Mucosa of descending colon (tissue), 3 donors: ENCODE results near the gene PAXIP1. TPM values are rescaled to one million over a fixed set of nuclear protein-coding genes. Genes with fewer than 3 reads are reported as not detected.

Source experiments
- ATAC-seq: fragments of 200-7000 bp; cut with Tn5 transposase; one replicate; pipeline ENCODE4 v1.9.1; 2020; ENCODE audit warnings: mild to moderate bottlenecking, moderate library complexity
- DNase-seq, 3 donors: peaks; one replicate each; pipeline ENCODE4 v3.0.0-alpha.2; 2020
- H3K36me3 ChIP-seq: fragments of 200-600 bp; one replicate; pipeline ENCODE4 v1.8.0; 2021; ENCODE audit warnings: low read depth, mild to moderate bottlenecking
- H3K4me1 ChIP-seq: fragments of 200-600 bp; one replicate; pipeline ENCODE4 v1.8.0; 2021; ENCODE audit warnings: low read depth, mild to moderate bottlenecking
- H3K4me3 ChIP-seq: fragments of 200-600 bp; one replicate; pipeline ENCODE4 v1.8.0; 2021; ENCODE audit warnings: mild to moderate bottlenecking
- H3K9me3 ChIP-seq: fragments of 200-600 bp; one replicate; pipeline ENCODE4 v1.8.0; 2021; ENCODE audit warnings: mild to moderate bottlenecking
- CTCF ChIP-seq: fragments of 200-600 bp; IDR thresholded peaks from one replicate; pipeline ENCODE4 v1.8.0; 2022; ENCODE audit warnings: antibody characterized with exemption, mild to moderate bottlenecking
- intact Hi-C, 2 donors: fragments of 100-400 bp; cut with DNase I in 1 of 2; cut with micrococcal nuclease in 1 of 2; formaldehyde crosslinking; loops; one replicate each; pipeline versions ENCODE4 v1.11.0 to v1.11.1; 2022; cut with DNase I, micrococcal nuclease
- total RNA-seq, 3 donors: library from RNA; stranded (reverse); fragmentation: NEBNext Ultra II Directional in 2 of 3; extraction: Animal tissue kit (Norgen Biotek cat#: 25700) in 2 of 3; gene quantifications; one replicate each; pipeline versions ENCODE4 v1.2.1 to v1.2.4, GENCODE V29; 2021 to 2023
- donor health status: DM: no; HTN: no; CAD: no; lungs with moderate emphysema.
- donor health status: DM: no; HTN: no; CAD: no.
- donor health status: DM: no; HTN: yes; CAD: no.

PAXIP1 gene
- total RNA-seq, 3 donors from 2014 or later, result 11.2 to 15.9 (median 11.5) TPM

- H3K36me3 ChIP-seq, result no peaks in the 10 kb centered on the region
- intact Hi-C loops, result no loop called here
- H3K9me3 ChIP-seq, result no peaks in the 10 kb centered on the region
- no peak overlapping the region for H3K4me3 ChIP-seq
- H3K4me1 ChIP-seq, result peaks cover 10% of the 10 kb centered on the region
- DNase-seq, result peak in 2 of 3 donors; percentile 33 to 39
- no peak for ATAC-seq
- no peak for TF ChIP-seq CTCF
Measured at GRCh38 chr7:155000795-155001194, 2.1 kb downstream of the PAXIP1 start.

DNA sequence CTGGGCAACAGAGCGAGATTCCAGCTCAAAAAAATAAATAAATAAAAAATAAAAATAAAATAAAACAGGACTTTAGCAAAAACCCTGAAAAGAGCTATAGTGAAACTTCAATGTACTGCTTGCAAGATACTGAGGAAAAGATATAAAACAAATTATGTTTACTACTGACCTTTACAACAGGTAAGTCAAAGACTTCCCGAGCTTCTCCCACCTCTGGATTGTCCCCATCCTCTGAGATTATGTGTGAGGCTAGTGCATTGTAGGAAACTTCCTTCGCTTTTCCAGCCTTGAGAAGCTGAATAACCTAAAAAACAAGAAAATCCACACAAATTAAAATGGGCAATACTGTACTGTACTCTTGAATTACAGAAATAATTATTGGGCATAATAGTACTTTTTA lies 4.4 kb downstream of the PAXIP1 start:
- intact Hi-C loops, result no loop called here
- peaks cover 4% of the 10 kb centered on the region for H3K4me1 ChIP-seq
- no peak overlapping the region for H3K4me3 ChIP-seq
- no peak for ATAC-seq
- no peaks in the 10 kb centered on the region for H3K36me3 ChIP-seq
- no peak for DNase-seq
- TF ChIP-seq CTCF, result no peak
- no peaks in the 10 kb centered on the region for H3K9me3 ChIP-seq

DNA sequence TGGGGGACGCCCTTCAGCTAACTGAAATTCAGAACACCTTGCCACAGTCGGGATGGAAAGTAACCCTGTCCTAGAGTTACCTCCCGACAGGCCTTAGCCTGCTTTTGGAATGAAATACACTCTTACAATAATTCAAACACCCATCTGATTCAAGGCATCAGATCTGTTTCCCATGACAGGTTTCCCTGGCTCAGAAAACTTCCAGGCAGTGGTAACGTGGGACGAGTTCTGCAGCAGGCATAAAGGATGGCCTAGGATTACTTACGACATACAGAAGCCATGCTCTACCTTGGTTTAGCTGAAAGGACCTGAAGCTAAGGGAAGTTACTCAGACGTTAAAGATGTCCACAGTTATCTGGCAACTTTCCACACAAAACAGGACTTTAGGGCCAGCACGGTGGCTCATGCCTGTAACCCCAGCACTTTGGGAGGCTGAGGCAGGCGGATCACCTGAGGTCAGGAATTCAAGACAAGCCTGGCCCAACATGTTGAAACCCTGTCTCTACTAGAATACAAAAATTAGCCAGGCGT lies 5.0 kb downstream of the PAXIP1 start:
- H3K36me3 ChIP-seq, result no peaks in the 10 kb centered on the region
- ATAC-seq (no peak), DNase-seq (no peak)
- no peak overlapping the region for H3K4me3 ChIP-seq
- intact Hi-C loops, result no loop called here
- H3K4me1 ChIP-seq, result peaks cover 4% of the 10 kb centered on the region
- TF ChIP-seq CTCF, result no peak
- no peaks in the 10 kb centered on the region for H3K9me3 ChIP-seq

- Histone ChIP-seq H3K9me3 (no peaks in the 10 kb centered on the region), H3K4me1 (peaks cover 3% of the 10 kb centered on the region), H3K36me3 (no peaks in the 10 kb centered on the region), H3K4me3 (no peak overlapping the region)
- intact Hi-C loops, result no loop called here
- TF ChIP-seq CTCF, result no peak
- ATAC-seq, result no peak
- DNase-seq, result no peak
Measured at GRCh38 chr7:154996756-154997155, 6.2 kb downstream of the PAXIP1 start.

DNA sequence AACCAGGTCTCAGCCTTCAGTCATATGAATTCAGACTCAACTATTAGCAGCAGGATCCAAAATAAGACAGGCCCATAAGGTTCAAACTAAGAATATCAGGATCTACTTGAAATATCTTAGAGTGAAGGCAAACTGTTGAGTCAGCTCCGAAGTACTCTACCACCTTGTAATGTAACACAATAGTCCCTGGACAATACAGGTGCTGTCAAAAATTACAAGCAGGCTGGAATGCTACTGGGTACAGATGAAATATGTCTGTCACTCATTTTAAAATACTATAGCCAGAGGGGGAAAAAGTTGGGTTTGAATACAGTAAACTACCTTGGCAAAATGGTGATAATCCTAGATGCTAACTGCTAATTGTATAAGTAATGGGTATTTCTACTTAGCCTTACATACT lies 6.8 kb downstream of the PAXIP1 start:
- H3K4me3 ChIP-seq, result no peak overlapping the region
- ATAC-seq, result no peak
- H3K9me3 ChIP-seq, result no peaks in the 10 kb centered on the region
- no peak for DNase-seq
- H3K4me1 ChIP-seq, result no peaks in the 10 kb centered on the region
- intact Hi-C loops, result no loop called here
- H3K36me3 ChIP-seq, result no peaks in the 10 kb centered on the region
- no peak for TF ChIP-seq CTCF

GRCh38 chr7:154994996-154995395 lies 7.9 kb downstream of the PAXIP1 start:
- Histone ChIP-seq H3K4me1 (no peaks in the 10 kb centered on the region), H3K36me3 (no peaks in the 10 kb centered on the region), H3K9me3 (no peaks in the 10 kb centered on the region), H3K4me3 (no peak overlapping the region)
- TF ChIP-seq CTCF, result no peak
- DNase-seq (no peak), ATAC-seq (no peak)
- intact Hi-C loops, result no loop called here
